TTC549 (cell line): ENCODE results near the gene SLC6A6.
"Not testable (repeated sequence)": the region's sequence is repeated elsewhere in the genome, so short reads cannot be mapped to it uniquely, and the experiment has no call there.

ENCODE experiments used
- FAIRE-seq: peaks from 2 replicates; lab custom pipeline; 2012; peaks lifted over from hg19 to GRCh38; lab: Jason Lieb, UNC

Gene SLC6A6

DNA sequence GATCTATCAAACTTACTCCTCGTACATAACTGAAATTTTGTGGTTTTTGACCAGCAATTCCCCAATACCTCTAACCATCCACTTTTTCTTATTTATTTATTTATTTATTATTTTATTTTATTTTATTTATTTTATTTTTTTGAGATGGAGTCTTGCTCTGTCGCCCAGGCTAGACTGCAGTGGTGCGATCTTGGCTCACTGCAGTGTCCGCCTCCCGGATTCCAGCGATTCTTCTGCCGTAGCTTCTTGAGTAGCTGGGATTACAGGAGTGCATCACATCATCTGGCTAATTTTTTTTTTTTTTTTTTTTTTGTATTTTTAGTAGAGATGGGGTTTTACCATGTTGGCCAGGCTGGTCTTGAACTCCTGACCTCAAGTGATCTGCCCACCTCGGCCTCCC, 35.3 kb downstream of the SLC6A6 start:
- not testable (repeated sequence) for FAIRE-seq

DNA sequence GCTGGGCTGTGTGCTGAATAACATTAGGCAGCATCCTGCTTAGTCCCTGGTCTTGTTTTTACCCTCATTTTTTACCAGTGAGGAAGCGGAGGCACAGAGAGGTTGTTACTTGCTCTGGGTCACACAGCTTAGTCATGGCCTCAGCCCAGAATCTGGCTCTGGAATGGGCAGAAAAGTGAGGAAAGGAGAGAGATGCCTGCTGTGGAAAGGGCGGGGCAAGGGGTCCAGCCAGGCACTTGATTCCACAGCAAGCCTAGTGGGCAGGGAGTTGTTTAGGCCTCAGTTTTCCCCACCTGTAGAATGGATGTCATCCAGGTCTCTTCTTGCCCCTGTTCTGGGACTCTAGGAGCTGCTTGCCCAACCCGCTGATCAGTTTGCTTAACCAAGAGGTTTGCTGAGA, 35.9 kb downstream of the SLC6A6 start:
- FAIRE-seq, result no peak

DNA sequence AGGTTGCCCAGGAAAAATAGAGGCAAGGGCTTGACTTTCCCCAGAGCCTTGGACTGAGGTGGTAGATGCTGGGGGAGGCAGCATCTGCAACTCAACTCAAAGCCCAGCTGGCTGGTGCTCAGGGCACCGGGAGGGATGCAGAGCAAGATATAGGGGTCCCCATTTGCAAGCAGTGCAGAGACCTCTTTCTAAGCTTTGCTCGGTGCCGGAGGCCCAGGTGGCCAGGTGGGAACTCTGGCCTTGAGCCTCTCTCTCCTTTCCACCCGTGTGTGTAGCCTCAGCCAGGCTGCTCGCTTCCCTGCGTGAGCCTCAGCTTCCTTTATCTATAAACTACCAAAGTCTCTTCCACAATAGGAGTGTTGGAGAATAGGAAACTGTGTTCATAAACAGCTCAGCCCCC, 36.5 kb downstream of the SLC6A6 start:
- no peak for FAIRE-seq

DNA sequence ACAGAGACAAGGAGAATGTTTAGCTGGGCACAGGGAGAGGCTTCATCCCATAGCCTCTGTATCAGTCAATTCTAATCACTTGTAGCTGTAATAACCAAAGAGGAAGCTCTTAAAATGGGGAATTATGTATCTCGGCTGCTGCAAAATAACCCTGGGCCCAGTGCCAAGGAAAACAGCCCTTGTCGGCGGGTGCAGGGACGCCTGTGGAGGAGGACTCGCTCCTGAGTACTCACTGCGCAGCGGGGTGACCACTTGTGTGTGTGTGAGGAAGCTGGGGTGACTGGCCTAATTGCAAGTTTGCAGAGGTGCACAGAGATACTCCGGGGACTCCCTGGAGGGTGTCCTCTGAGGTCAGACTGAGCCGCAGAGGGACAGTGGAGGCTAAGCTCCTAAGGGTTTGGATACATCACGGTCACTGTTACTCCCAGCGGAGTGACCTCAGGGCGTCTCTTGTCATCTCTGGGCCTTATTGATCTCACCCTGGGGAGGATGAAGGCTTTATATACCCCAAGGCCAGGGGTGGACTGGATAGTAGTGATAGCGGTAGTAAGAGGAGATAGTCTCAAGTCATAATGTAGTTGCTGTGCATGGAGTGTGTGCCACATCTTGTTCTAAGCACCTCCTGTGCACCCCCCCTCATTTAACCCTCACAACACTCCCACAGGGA, 37.2 kb downstream of the SLC6A6 start:
- FAIRE-seq, result no peak

DNA sequence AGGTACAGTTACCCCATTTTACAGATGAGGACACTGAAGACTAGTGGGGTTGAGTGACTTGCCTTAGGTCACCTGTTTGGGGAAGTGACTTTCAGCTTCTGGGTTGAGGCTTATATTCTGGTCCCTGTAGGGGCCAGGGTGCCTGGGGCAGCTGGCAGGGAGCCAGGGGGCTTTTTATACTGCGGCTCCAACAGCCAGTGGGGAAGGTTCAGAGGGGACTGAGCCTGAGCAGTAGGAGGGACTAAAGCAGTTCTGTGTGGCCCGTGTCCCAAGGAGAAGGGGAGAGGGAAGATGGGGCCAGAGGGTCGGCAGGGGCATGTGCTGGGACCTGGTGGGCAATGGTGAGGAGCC, 37.7 kb downstream of the SLC6A6 start:
- FAIRE-seq, result no peak

DNA sequence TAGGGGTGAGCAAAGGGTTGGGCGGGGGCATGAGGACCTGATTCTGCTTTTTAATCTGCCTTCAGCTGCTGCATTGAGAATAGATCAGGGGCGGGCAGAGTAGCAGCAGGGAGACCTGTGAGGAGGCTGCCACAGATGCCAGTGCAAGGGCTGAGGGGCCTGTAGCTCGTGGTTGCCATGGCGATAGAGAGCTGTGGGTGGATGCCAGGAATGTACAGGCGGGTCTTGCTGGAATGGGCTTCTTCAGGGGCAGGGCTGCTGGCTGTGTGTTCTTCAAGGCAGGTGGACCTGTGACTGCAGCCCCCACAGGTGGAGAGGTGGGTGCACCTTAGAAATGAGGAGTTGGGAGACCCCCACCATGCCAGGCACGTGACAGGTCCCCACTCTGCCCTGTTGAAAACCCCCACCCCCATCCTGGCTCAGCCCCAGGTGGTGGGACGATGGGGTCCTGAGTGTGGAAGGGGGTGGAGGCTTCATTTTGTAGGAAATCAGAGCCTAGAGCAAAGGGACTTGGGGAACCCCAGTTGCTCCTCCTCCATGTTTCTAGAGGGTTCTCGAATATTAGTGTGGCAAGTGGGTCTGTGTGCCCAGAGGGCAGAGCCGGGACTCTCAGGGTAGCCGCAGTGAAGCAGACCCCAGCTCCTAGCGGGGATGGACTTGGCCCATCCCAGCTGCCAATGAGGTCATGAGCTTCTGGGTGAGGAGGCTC, 38.3 kb downstream of the SLC6A6 start:
- FAIRE-seq, result no peak

DNA sequence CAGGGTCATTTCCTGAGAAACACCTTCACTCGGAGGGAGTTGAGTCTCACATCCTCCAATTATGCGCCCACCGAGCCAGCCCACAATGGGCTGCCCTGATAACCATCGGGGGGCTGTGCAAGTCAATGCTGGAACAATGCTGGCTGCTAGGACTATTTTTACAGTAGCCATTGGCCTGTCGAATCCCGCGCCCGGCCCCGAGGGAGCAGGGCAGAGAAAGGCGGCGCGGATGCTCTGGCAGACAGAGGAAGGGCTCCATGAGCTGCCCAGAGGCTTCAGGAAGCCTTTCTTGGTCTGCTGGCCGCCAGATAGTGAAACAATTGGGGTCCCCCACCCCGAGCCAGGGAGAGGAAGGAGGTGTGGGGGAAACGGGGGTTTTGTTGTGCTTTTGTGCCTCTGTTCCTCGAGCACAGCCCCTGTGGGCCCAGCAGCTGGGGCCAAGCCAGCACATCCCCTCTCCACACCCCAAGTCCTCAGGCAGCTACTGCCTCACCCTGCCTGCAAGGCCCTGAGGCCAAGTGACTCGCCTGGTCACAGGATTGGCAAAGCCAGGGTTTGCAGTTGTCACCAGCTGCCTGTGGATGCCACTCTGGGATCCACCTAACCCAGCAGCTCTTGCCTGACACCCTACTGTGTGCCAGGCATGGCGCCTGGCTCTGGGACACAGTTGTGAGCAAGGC, 39.0 kb downstream of the SLC6A6 start:
- no peak for FAIRE-seq

DNA sequence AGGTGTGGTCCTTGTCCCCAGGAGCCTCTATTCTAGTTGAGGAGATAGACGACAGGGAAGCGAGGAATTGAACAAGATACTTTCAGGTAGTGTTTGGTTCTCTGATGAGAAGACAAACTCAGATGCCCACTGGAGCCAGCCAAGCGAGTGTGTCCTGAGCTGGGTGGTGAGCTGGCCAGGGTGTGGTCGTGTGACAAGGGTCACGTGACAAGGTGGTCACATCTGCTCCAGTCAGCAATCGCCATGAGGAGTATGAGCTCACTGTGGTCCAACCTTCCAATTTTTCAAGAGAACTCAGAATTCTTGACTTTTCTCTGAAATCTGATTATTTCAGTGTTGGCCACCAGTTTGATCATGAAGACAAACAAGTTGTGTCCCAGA, 39.5 kb downstream of the SLC6A6 start:
- no peak for FAIRE-seq

DNA sequence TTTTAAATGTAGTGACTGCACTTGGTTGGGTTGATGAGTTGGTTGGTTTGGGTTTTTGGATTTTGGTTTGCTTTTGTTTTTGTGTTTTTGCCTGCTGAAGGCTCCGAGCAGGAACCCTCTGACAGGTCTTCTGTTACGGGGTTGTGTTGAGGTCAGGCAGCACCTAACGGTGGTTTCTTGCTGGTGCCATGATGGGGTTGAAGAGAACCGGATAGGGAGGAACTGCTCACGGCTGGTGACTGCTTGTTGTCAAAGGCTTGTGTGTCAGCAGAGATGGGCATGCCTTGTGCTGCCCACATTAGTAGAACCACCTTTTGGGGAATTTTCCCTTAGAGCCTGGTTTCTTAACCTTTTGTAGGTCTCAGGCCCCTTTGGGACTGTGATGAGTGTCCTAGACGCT, 42.0 kb downstream of the SLC6A6 start:
- FAIRE-seq, result no peak

DNA sequence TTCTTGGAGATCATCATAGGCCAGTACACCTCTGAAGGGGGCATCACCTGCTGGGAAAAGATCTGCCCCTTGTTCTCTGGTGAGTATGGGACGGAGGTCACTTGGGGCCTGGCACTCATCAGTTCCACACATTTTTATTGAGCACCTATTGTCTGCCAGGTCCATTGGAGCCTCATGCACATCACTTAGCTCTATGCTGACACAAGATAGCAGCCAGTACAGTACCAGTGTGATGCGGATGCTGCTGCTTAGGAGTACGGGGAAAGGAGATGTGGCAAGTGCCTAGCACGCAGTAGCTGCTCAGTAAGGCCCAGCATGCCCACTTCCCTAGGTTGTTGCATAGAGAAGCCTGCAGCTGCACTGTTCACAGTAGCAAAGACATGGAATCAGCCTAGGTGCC, 43.4 kb downstream of the SLC6A6 start:
- no peak for FAIRE-seq

DNA sequence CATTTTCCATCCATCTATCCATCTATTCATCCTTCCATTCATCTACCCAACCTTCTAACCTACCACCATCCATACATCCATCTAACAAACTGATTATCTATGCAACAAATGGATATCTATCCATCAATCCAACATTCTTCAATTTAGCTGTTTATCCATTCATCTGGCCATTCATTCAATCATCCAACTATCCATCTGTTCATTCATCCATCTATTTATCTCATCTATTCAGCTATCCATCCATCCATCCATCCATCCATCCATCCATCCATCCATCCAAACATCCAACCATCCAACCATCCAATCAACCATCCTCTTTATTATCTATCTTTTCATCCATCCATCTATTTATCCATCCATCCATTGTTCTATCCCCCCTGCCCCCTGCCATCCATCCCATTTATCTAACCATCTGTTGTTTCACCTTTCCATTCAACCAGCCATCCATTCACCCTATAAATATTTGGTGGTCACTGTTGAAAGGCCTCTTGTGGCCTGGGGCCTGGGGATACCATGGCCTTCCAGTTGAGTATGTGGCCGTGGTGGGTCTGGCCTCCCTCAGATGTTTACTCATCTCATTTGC, 44.7 kb downstream of the SLC6A6 start:
- FAIRE-seq, result no peak

DNA sequence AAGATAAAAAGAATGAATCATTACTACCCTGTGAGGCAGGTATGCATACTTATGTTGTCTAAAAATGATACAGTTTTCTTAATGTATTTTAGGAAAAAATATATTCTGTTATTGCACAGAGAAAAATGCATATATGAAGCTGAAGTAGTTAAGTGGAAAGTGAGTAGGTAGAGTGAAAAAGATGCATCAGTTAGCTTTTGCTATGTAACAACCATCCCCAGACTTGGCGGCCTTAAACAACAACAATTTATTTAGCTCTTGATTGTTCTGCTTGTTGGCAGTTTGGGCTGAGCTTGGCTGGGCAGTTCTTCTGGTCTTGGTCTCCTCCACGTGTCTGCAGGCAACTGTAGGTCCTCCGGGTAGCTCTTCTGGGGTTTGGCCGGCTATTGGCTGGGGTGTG, 45.7 kb downstream of the SLC6A6 start:
- no peak for FAIRE-seq

DNA sequence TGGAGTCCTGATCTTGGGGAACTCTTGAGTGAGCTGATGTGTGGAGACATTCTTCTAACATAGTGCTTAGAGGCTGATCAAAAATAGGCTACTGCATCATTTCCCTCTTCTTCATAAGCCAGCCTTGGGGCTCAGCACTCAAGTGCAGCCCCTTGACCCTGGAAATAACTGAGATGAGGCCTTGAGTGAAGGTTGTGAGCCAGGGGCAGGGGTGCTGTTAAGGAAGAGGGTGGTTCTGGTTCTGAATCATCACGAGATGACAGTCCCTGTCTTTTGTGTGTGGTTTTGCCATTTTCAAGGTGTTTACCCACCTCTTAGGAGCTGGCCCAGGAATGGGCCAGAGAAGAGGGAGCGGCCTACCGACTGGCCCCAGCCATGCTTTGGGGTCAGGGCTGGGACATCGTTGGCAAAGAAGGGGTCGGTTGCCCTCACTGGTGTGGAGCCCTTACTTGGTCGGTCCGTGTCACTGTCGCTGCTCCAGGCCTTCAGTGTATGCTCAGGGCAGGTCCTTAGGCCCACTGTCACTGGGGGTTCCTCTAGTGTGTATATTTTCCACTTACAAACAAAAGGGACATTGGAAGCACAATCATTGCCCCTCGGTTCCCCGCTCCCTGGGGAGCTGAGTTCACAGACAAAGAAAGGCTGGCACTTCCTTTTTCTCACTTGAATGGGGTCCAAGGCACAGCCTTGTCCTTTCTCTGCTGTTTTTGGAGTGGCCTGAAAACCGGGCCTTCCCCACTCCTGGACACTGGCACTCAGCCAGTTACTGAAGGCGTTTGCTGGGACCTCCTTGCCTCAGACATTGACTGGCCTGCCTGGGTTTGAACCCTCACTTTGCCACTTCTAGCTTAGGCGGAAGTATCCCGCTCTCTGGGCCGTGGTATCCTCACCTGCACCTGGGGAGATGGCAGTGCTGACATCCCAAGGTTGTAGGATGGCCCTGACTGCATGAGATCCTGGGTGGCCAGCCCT, 46.6 kb downstream of the SLC6A6 start:
- FAIRE-seq, result no peak

DNA sequence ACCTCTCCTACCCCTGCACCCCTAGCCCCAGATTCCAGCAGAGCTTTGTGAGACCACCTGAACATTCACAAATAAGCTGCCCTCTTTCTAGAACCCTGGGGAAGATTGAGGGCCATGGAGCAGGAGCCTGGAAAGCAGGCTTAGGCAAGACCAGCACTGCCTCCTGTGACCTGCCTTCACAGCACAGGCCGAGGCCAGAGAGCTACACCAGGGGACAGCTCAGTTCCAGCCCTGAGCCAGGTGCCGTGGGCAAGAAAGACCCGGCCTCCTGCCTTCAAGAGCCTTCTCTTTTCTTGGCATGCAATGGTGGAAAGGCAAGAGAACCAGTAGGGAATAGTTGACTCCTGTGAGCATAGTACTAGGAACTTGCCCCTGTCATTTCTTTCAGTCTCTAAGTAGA, 48.1 kb downstream of the SLC6A6 start:
- FAIRE-seq, result no peak

DNA sequence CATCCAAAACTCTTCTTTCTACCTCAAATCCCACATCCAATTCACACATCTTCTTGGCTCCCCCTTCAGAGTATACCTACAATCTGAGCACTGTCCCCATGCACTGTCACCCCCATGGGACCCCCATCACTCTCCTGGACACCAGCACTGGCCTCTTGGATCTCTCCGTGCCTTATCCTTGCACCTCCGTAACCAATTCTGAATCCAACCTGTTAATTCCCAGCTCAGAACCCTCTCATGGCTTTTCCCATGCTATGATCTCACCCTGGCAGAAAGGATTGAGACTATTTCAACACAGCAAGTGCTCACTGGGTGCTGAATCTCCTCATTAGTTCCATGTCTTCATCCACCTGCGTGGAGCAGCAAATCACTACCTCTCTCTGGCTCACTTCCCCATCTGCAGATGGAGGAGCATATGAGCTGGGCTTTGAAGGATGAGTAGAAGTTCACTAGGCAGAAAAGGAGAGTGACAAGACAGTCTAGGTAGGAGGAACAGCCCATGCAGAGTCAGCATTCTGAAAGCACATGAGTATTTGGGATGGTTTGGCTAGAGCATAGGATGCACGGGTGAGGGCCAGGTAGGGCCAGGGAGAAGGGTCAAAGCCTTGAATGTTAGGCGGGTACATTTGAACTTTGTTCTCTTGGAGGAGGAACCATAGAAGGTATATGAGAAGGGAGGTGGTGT, 48.7 kb downstream of the SLC6A6 start:
- no peak for FAIRE-seq

DNA sequence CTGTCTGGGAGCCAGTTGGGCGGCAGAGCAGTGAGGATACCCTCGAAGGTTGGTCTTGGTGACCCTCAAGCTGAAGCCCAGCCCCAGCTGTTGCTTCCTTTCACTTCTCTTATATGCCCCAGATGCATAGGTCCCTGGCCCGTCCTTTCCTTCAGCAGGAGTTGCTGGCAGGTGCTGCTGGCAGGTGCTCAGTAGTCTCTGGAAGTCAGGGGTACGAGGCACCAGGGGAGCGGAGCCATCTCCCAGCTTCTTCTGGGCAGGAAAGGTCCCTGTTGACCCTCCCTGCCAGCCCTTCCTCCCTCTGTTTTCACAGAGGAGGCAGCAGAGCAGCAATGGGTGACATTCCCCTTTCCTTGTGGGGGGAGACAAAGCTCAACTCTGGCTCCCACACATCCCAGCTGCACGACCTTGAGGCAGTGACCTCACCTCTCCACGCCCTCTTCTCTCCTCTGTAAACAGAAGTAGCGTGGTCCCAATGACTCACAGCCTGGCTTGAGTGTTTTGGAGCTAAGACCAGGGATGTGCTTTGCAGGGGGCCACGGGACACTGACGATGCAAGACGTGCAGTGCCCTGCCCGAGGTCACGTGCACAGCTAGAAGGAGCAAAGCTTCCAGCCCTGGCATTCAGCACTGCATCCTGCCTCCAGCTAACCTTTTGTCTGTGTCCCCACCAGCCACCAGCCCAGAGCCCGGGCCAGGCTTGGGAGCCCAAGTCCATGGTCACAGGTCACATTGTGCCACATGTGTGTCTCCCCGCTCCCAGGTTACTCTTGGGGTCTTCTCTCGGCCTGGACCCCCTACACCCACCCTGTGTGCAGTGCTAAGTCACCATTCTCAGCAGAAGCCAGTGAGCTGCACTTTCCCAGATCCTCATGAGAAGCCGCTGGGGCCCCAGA, 49.7 kb downstream of the SLC6A6 start:
- FAIRE-seq, result no peak

DNA sequence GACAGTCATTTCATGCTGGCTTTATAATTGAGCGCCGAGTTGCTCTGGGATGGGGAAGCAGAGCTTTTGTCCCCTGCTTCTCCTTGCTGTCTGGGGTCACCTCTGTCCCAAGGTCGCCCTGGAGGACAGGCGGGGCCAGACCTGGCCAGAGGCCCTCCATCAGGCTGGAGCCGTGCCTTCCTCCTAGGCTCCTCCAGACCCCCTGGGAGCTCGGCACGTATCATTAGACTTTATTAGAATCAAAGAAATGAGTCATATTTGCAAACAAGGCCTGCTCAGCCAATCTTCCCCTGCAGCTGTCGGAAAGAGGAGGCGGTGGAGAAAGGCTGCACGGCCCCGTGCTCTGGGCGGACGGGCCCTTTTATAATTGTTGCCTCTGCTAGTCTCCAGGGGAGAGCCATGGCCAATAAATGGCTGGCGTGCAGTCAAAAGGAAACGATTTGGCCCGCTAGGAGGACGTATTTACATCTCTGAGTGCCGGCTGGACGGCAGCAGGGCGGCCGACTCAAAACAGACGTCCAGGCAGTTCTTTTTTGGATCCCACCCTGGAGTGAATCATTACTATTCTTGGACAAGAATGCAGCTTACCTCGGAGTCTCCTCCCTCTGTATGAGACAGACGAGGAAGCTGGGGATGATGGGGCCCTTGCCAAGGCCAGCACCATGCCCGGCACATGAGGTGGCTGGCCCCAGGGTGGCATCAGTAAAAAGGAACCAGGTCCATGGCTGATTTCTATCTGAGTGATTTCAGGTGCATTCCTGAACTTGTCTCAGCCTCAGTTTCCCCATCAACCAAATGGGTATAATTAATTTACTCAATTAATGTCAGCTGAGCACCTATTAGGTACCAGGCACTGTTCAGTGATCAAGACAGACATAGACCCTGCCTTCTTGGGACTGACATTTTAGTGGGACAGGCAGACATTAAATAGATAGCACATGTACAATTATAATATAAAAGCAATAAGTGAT, 50.6 kb downstream of the SLC6A6 start:
- FAIRE-seq, result no peak

DNA sequence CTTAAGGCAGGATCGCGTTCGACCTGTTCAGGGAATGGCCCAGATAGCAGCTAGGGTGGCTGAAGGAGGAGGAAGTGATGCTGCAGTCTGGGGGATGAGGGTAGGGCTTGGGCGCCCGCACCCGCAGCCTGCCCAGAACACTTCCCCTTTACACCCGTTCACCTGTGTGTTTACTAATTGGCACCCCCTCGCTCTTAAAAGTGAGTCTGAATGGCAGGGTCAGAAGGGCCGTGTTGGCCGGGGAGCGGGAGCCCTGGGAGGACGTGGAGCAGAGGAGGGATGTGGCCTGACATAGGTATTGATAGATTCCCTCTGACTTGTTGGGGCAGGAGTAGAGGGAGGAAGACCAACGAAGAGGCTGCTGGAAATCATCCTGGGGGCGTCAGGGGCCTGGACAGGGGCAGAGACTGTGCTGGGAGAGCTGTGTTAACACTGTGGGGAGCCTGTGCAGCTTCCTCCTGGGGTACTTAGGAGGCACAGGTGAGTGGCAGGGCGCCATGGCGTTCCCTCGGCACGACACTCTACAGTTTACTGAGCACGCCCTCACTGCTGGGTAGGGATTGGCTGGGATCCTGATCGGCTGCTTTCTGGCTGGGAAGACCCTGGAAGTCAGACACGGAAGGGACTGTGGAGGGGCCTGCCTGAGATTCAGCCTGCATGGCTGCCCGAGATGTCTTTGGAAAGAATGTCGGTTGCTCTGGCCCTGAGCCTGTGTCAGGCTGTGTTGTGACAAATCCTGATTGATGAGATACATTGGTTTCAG, 51.7 kb downstream of the SLC6A6 start:
- no peak for FAIRE-seq
